Activated CD8-positive, alpha-beta memory T cell treated with anti-CD3 and anti-CD28 coated beads, Interleukin-2, amount 50 U/mL, for 4 hours (primary cell): ENCODE measurements around the gene TMEM205.
"Not testable (repeated sequence)": the region's sequence is repeated elsewhere in the genome, so short reads cannot be mapped to it uniquely, and the experiment has no call there.

Source experiments
- DNase-seq: peaks from one replicate; pipeline ENCODE4 v3.0.0-alpha.2; 2020

TMEM205 gene

DNA sequence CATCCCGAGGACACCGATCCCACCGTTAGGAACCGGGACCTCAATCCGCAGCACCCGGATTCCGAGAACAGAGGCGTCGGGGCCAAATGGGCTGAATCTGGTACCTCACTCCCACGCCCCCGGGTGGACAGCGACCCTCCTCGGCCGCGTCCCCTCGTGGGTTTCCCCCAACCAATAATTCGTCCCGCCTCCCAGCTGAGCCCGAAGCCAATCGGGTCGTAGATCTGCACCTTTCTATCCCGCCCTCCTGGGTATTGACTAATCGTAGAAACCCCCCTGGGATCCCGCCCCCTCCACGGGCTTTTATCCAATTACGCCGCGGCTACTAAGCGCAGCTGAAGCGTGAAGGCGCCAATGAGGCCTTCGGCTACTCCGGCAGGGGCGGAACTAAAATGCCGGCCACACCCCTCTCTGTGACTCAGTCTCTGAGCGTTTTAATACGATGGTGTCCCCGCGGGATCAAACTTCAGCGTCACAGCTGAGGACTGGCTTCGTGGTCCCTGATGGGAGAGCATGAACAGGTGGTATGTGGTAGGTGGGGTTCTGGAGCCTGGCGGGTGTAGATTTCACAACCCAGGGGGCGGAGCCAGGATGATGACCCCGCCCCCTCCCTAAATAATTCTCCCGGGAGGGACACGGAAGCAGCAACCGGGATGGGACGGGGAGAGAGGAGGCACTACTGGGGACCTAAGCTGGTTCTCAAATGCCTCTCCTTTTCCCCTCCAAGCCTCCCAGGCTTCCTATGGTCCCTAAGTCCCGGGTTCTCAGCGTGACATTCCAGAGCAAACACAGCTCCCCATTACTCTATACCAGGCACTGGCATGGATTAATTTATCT, at the start of gene TMEM205, which contains the start of gene CCDC159:
TSS of gene TMEM205 (minus strand) at position 165 of the 837 bp plus-strand sequence. CDS start 649 bp downstream, outside the sequence.
TSS of gene CCDC159 (plus strand) at position 416 of the 837 bp plus-strand sequence. CDS start at position 504, 88 bp downstream.
- DNase-seq: peak; percentile 98

DNA sequence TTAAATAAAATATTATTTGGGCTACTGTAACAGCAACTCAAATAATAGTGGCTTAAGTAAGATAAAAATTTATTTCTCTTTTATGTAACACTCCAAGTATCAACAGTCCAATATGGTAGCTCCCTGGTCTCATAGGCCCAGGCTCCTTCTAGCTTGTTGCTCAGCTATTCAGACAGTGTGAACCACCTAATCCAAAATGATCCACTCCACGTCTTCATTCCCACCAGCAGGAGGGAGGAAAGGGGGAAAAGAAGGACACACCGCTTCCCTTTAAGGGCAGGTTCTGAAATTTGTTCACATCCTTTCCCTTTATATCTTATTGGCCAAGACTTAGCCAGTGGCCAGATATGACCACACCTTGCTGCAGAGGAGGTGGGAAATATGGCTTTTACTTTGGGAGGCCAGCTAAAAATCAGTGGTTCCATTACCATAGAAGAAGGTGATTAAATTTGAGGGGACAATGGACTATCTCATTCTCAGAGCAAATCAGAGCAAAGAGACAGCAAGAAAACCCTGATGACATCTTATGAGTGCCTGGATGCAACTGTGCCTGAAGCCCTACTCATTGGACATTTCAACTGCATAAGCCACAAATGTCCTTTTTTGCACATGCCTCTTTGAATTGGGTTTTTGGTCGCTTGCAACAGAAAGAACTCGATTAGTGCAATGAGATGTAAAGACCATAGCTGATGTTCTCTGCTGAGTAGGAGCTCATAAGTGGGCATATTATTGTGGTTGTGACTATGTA, 45.0 kb upstream of the TMEM205 start:
- no peak for DNase-seq

DNA sequence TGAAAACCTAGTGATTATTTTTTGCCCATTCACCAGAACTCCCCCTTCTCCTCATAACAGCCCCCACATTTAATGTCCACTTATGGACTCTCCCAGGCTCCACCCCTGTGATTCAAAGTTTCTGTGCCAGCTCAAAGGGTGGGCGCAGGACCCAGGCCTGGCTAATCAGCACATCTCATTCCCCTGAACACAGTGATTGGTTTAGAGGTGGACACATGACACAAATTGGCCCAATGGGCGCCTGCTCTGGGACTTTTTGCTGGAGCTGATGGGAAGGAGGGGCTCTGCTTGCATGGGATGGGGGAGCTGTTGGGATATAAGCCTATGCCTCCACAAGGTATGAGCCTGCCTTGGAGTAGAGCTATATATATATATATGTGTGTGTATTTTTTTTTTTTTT, 44.3 kb upstream of the TMEM205 start:
- DNase-seq: no peak

DNA sequence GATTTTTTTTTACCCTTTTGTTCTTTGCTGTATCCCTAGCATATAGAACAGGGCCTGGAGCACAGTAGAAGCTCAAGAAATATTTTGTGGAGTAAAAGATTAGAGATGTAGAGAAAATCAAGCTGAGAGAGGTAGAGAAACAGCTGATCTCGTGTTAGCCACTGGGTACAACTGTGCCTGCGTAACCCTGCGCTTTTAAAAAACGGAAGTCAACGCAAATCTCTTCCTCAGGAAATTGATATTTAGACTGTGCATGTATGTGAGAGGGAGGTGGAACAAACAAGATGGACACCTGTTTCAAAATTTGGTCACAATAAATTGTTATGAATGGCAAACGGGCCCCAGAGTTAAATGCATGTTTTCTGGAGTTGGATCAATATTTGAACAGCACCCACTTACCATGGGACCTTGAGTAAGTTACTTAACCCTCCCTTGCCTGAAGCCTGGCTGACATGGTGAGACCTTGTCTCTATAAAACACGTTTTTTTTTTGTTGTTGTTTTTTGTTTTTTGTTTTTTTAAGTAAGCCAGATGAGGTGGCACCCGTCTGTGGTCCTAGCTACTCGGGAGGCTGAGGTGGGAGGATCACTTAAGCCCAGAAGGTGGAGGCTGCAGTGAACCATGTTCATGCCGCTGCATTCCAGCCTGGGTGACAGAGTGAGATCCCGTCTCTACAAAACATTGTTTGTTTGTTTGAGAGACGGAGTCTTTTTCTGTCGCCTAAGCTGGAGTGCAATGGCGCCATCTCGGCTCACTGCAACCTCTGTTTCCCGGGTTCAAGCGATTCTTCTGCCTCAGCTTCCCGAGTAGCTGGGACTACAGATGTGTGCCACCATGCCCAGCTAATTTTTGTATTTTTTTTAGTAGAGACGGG, 41.3 kb upstream of the TMEM205 start:
- DNase-seq: no peak

DNA sequence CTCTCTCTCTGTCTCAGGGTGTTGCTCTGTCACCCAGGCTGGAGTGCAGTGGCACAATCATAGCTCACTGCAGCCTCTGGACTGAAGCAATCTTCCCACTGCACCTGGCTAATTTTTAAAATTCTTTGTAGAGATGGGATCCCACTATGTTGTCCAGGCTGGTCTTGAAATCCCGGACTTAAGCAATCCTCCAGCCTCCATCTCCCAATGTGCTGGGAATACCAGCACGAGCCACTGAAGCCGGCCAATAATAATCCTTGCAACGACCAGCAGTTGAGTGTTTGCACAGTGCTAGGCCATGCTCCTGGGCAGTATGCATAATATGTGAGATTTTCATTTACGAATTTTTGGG, 38.7 kb upstream of the TMEM205 start:
- DNase-seq: no peak

DNA sequence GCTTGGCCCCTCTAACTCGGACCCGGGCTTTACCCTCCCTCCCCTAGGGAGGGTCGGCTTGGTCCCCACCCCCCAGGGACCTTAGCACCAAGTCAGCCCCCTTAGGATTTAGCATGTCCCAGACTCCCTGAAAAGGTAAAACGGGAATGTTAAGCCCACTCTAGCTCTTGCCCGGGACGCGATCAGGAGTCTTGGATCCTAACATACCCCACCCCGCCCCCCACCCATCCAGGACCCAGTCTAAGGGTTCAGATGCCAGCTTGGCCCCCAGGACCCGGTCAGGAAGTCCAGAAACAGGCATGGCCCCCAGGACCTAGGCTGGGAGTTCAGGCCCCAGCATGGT, 37.6 kb upstream of the TMEM205 start:
- DNase-seq: no peak

DNA sequence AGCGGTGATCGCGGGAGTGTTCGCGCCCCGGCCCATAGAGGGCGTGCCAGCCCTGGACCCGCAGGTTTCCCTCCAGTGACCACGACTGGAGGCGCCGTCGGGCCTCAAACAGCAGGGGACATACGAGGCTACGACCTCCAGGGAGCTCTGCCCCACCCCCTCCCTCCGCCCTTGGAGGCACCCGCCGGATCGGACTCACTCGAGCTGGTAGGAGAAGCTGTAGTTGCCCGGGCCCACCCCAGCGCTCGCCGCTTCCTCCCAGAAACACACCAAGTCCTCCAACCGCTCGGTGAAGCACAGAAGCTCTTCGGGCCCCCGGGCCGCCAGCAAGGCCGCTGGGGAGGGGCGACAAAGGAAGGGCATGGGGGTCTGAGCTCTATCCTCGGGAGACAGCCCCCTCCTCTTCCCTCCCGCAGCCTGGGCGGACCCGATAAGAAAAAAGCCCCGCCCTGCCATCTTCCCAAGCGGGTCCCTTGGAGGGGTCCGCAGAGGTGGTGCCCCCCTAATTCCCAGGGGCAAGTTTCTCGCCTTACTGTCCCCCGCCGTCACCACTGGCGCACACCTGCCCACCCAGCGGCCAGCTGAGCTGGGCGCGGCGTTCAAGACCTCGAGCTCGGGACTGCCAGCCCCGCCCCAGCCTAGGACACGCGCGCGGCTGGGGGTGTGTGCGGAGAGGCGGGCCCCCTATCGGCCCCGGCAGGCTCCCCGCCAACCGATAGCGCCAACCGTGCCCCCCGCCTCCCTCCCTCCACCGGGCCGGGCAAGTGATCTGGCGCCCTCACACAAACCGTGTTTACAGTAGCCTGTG, 37.0 kb upstream of the TMEM205 start:
- peak; percentile 40 for DNase-seq

DNA sequence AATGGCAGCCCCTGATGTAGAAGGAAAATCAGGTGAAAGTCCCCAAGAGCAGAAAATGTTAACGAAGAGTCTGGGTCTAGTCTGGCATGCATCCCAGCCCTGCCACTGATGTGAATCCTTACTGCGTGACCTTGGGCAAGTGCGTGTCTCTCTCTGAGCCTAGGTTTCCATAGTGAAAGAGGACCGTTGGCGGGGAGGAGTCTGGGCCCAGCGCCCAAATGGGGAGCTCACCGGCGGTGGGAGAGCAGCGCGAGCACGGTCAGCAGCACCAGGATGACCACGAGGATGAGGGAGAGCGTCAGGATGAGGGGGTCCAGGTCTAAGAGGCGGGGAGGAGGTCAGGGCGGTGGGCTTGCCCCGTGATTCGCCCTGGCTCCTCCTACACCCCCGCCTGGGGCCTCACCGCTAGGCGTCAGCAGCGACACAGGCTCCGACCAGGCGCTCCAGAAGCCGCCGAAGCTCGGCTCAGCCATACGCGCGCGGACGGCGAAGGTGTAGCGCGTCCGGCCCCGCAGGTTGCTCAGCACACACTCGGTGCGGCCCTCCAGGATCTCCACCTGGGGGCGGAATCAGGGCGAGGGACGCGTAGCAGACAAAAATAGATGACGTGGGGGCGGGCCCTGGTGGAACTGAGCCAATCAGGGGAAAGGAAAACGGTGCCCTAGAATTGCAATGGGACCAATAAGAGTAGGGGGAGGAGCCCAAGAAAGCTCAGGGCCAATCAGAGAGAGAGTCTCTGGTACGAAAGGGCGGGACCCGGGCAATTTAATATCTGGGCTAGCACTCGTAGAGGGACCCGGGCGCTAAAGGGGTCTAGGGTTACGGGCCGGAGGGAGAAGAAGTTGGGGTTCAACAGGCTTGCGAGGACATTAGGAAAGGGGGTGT, 34.8 kb upstream of the TMEM205 start:
- DNase-seq: peak; percentile 94

DNA sequence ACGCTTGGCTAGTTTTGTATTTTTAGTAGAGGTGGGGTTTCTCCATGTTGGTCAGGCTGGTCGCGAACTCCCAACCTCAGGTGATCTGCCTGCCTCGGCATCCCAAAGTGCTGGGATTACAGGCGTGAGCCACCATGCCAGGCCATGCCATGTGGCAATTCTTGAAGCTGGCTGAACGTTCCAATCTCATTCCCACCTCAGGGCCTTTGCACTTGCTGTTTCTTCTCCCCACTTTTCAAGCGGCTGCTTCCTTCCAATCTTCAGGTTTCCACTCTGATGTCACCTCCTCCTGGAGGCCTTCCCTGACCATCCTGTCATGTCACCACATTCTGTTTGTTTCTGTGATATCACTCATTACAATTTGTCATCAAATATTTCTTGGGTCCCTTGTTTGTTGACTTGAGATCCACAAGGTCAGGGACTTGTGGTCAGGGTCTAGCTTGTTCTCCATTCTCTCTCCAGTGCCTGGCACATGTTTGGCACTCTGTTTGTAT, 33.8 kb upstream of the TMEM205 start:
- DNase-seq: no peak

DNA sequence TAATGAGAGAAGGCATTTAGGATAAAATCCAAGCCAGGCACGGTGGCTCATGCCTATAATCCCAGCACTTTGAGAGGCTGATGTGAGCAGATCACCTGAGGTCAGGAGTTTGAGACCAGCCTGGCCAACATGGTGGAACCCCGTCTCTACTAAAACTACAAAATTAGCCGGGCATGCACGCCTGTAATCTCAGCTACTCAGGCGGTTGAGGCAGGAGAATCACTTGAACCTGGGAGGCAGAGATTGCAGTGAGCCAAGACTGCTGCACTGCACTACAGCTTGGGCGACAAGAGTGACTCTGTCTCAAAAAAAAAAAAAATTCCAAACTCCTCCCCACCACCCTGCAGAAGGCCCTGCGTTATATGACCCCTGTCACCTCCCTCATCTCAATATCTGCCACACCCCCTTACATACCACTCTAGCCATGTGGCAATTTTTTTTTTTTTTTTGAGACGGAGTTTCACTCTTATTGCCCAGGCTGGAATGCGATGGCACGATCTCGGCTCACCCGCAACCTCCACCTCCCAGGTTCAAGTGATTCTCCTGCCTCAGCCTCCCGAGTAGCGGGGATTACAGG, 33.3 kb upstream of the TMEM205 start:
- not testable (repeated sequence) for DNase-seq

DNA sequence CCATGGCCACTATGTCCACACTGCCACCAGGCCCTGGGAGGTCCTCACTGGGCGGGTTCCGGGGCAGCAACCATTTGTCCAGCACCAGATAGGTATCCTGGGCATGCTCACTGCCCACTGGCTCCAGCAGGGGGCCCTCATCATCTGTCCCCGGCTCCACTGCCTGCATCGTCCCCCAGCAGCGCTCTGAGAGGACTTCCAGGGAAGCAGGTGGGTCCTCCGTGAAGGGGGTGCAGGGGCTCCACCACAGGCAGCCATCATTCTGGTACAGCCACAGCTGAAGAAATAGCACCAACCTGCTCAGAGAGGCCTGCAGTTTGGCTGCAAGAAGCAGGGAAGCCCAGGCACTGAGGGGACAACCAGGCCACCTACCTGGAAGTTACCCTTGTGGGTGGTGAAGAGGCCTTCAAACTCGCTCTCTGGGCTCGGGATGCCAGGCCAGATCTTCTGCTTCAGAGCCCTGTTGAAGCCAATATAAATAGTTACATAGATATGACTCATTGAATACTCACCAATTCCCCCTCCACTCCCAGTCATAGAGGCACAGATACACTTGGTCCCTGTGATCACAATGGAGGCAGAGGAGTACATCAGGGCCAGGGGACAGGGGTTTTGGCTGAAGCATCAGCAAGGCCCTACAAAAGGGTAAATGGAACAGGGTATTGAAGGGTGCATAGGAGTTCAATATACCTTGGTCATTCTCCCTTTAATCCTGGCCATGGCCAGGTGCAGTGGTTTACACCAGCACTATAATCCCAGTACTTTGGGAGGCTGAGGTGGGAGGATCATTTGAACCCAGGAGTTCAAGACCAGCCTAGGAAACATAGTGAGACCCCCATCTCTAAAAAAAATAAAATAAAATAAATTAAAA, 32.5 kb upstream of the TMEM205 start:
- no peak for DNase-seq

DNA sequence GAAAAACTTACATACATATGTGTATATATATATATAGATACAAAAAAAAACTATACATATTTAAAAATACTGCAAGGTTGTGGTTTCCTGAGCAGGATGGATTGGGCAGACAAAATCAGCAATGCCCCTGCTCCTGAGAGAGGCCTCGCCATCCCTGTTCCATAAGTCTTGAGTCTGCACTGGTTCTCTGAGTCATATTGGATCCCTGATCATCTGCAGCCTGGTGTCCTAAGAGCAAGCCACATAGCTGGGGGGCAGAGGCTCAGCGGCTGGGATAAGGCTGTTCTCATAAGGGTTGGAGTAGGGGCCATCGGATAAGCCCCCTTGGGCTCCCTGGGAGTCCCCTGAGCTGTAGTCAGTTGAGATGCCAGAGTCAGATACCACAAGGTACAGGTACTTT, 31.7 kb upstream of the TMEM205 start:
- DNase-seq: no peak

DNA sequence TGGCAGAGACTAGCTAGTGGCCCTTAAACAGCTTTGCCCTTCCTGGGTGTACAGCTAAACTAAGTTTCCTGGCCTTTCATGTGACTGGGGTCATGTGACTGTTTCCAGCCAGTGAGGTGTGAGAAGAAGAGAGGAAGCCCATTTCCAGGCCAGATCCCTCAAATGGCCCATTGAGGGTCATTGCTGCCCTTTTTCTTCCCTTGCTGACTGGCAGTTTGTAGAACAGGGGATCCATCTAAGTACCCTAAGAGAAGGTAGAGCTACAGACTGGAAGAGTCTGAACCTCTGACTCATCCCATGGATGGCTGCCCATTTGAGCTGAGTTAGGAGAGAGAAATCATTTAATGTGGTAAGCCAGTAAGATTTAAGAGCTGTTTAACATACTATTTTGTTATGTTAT, 31.2 kb upstream of the TMEM205 start:
- no peak for DNase-seq

DNA sequence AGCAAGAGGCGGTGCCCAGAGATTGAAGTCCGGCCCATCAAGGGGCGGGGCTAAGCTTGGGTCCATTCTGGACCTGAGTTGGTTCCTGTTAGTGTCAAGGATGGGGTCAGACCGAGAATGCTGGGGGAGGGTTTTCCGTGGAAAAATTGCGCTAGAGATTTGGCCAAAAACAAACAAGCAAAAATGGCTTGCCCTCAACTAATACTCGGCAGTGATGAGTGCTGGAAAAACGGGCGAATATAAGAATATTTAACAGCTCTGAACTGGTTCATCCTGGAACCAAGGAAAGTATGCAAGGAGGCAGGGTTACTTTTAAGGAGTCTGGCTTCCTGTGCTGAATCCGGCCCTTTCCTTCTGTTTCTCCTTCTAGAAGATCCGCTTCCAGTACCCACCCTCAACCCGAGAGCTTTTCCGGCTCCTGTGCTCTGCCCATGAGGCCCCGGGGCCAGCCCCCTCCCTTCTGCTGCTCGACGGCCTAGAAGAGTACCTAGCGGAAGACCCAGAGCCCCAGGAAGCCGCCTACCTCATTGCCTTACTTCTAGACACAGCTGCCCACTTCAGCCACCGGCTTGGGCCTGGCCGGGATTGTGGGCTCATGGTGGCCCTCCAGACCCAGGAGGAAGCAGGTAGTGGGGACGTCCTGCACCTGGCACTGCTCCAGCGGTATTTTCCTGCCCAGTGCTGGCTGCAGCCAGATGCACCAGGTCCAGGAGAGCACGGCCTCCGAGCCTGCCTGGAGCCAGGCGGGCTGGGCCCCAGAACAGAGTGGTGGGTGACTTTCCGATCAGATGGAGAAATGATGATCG, 29.3 kb upstream of the TMEM205 start:
- peak; percentile 56 for DNase-seq

DNA sequence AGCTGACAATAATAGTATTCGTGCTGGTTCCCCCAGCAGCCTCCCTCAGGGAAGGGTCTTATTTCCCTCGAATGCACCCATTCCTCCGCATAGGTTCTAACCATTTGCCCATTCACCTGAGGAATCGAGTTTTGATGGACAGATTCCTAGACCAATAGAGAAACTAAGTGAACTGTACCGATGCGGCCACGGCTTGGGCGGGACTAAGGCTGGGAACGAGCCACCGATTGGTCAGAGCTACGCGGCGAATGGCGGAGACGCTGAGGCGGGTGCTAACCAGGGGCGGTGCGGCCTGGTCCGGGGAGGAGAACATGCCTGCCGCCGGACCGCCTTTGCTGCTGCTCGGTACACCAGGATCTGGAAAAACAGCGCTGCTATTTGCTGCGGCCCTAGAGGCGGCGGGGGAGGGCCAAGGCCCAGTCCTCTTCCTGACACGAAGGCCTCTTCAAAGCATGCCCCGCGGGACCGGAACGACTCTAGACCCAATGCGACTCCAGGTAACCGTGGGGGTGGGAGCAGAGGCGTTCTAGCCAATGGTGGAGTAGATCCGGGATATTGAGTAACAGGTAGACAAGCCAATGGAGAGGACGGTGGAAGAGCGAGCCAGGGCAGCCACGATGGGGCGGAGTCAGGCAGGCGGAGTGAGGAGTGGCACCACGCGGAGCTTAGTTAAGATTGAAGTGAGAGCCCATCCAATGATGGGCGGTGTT, 28.5 kb upstream of the TMEM205 start, which contains the start of gene SWSAP1:
TSS of gene SWSAP1 (plus strand) at position 234 of the 710 bp plus-strand sequence. CDS start at position 249, 15 bp downstream.
- peak; percentile 96 for DNase-seq

DNA sequence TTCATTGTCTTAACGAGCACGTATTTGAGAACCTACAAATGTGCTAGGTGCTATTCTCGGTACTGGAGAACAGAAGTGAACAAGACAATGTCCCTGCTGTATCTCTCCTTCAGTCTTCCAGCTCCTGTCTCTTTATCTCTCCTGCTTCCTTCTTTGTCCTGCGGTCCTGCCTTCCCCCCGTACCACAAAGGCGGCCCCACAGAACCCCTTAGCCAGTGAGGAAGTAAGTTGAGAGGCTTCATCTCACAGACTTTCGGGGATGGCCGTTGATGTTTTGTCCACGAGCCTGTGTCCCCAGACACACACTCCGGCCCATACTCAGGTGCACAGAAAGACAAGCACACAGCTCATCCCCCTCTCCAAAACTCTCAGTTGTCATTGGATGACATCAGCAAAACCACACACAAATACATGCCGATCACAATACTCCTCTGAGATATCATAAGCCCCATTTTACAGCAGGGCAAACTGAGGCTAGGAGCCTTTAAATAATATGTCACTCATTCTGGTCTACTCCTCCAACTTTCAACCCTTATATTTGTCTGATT, 27.9 kb upstream of the TMEM205 start:
- no peak for DNase-seq

DNA sequence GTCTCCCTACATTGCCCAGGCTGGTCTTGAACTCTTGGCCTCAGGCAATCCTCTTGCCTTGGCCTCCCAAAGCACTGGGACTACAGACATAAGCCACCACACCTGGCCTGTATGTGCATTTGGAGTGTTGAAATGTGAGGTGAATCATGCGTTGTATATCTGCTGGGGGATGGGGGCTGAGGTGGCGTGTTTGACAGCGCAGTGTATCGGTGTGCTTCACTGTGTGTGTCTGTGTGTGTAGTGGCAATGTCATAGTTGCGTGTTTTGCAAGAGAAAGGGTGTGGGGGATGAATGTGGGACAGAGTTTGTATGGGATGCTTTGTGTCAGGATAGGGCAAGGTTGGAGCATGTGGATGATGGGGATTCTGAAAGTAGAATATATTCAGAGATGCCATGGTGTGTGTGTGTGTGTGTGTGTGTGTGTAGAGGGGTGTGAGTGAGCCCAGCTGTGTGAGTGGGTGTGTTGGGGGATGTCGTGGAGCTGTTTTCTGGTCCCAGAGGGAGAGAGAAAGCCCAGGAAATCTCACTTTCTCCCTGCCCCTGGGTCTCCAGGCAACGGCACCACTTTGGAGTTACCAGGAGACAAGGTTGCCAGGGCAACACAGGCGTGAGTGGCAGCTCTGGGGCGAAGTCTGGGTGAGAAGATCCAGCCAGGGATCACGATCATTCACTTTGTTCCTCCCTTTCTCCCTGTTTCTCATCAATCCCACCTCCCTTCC, 27.3 kb upstream of the TMEM205 start:
- no peak for DNase-seq
